ENCODE measurements around the gene ZSWIM4.

GRCh38 chr19:13764821-13765394 lies 30.3 kb upstream of the ZSWIM4 start:
- no peak for TF ChIP-seq POLR2A (IDR thresholded peaks at IDR 0.05)
- TF ChIP-seq, protein P1, sequence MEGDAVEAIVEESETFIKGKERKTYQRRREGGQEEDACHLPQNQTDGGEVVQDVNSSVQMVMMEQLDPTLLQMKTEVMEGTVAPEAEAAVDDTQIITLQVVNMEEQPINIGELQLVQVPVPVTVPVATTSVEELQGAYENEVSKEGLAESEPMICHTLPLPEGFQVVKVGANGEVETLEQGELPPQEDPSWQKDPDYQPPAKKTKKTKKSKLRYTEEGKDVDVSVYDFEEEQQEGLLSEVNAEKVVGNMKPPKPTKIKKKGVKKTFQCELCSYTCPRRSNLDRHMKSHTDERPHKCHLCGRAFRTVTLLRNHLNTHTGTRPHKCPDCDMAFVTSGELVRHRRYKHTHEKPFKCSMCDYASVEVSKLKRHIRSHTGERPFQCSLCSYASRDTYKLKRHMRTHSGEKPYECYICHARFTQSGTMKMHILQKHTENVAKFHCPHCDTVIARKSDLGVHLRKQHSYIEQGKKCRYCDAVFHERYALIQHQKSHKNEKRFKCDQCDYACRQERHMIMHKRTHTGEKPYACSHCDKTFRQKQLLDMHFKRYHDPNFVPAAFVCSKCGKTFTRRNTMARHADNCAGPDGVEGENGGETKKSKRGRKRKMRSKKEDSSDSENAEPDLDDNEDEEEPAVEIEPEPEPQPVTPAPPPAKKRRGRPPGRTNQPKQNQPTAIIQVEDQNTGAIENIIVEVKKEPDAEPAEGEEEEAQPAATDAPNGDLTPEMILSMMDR (IDR thresholded peaks at IDR 0.05) = no peak
